IMR-90 (cell line): Measurements from ENCODE around the gene VPS26C. TPM values are rescaled to one million over a fixed set of nuclear protein-coding genes. Genes with fewer than 3 reads are reported as not detected.

ENCODE experiments used
- ATAC-seq: fragments of 200-7000 bp; cut with Tn5 transposase; 2 replicates; pipeline ENCODE4 v1.9.1; 2020; ENCODE audit warnings: low read depth, mild to moderate bottlenecking, moderate library complexity
- BruUV-seq: library from RNA; stranded (reverse); fragments of 400-500 nt; replicated peaks from 2 replicates; lab custom pipeline; 2021; lab: Mats Ljungman, UMichigan
- CTCF ChIA-PET: fragments of 300-600 bp; formaldehyde crosslinking; extraction: SDS; loops from one replicate; lab custom pipeline; 2021; ENCODE audit warnings: antibody characterized with exemption; lab: Yijun Ruan, JAX
- POLR2A ChIA-PET: fragments of 300-600 bp; sonication (Branson Sonifier 250); formaldehyde crosslinking; loops from one replicate; lab custom pipeline; 2022; ENCODE audit warnings: antibody characterized with exemption; ENCODE audit not compliant: unreplicated experiment; lab: Charles Lee
- DNase-seq: peaks from one replicate; pipeline ENCODE4 v3.0.0; 2013
- H2AFZ ChIP-seq: replicated peaks from 2 replicates; pipeline ENCODE3; 2013; ENCODE audit warnings: low read length, mild to moderate bottlenecking; ENCODE audit not compliant: poor library complexity
- H2AK5ac ChIP-seq: 2 replicates; pipeline ENCODE4 v1.6.1; 2013; ENCODE audit warnings: low read depth, low read length, inconsistent platforms
- H2AK9ac ChIP-seq: replicated peaks from 2 replicates; pipeline ENCODE3; 2013; ENCODE audit warnings: mild to moderate bottlenecking, low read depth, low read length, moderate library complexity; ENCODE audit not compliant: poor library complexity
- H2BK120ac ChIP-seq: 2 replicates; pipeline ENCODE4 v1.6.1; 2013; ENCODE audit warnings: low read depth, low read length, inconsistent platforms
- H2BK15ac ChIP-seq: 3 replicates; pipeline ENCODE4 v1.6.1; 2013; ENCODE audit warnings: low read depth, low read length, inconsistent platforms
- H2BK20ac ChIP-seq: 2 replicates; pipeline ENCODE4 v1.6.1; 2013; ENCODE audit warnings: low read depth, mild to moderate bottlenecking, inconsistent platforms, low read length, moderate library complexity
- H2BK5ac ChIP-seq: 2 replicates; pipeline ENCODE4 v1.6.1; 2013; ENCODE audit warnings: mild to moderate bottlenecking, low read depth, low read length, inconsistent platforms; ENCODE audit not compliant: poor library complexity, severe bottlenecking
- H3K14ac ChIP-seq: replicated peaks from 2 replicates; pipeline ENCODE4 v1.6.1; 2013; ENCODE audit warnings: low read depth, low read length, inconsistent platforms
- H3K18ac ChIP-seq: 2 replicates; pipeline ENCODE4 v1.6.1; 2013; ENCODE audit warnings: low read depth, low read length, control low read depth
- H3K23ac ChIP-seq: 2 replicates; pipeline ENCODE4 v1.6.1; 2013; ENCODE audit warnings: low read depth, low read length, inconsistent platforms
- H3K27ac ChIP-seq: 2 replicates; pipeline ENCODE4 v1.5.1; 2013; ENCODE audit warnings: mild to moderate bottlenecking, control low read depth, low read length; ENCODE audit not compliant: insufficient read depth
- H3K27me3 ChIP-seq: 2 replicates; pipeline ENCODE4 v1.6.1; 2013; ENCODE audit warnings: low read length; ENCODE audit not compliant: control insufficient read depth, insufficient read depth
- H3K36me3 ChIP-seq: 2 replicates; pipeline ENCODE4 v1.6.1; 2013; ENCODE audit warnings: low read length, mixed read lengths; ENCODE audit not compliant: control insufficient read depth, insufficient read depth
- H3K4ac ChIP-seq: 2 replicates; pipeline ENCODE4 v1.6.1; 2013; ENCODE audit warnings: low read depth, low read length, inconsistent platforms
- H3K4me1 ChIP-seq: 2 replicates; pipeline ENCODE4 v1.6.1; 2013; ENCODE audit warnings: low read length, mixed read lengths; ENCODE audit not compliant: control insufficient read depth, insufficient read depth
- H3K4me2 ChIP-seq: 2 replicates; pipeline ENCODE4 v1.6.1; 2013; ENCODE audit warnings: low read depth, mild to moderate bottlenecking, control low read depth, low read length, moderate library complexity
- H3K4me3 ChIP-seq: 2 replicates; pipeline ENCODE4 v1.5.1; 2013; ENCODE audit warnings: low read depth, mild to moderate bottlenecking, control low read depth, low read length, moderate library complexity; ENCODE audit not compliant: insufficient read depth
- H3K56ac ChIP-seq: 2 replicates; pipeline ENCODE4 v1.6.1; 2013; ENCODE audit warnings: low read length, inconsistent platforms; ENCODE audit not compliant: insufficient read depth; ENCODE audit errors: extremely low read depth
- H3K79me1 ChIP-seq, 2 experiments: 2 replicates each; pipeline ENCODE4 v1.6.1; 2013; ENCODE audit warnings: low read length in 2 of 2, inconsistent platforms in 1 of 2, low read depth in 1 of 2
- H3K9ac ChIP-seq: 2 replicates; pipeline ENCODE4 v1.6.1; 2013; ENCODE audit warnings: low read depth, low read length, control low read depth
- H3K9me1 ChIP-seq: 2 replicates; pipeline ENCODE4 v1.6.1; 2013; ENCODE audit warnings: low read length, inconsistent platforms; ENCODE audit not compliant: insufficient read depth
- H3K9me3 ChIP-seq: 2 replicates; pipeline ENCODE4 v1.6.1; 2013; ENCODE audit warnings: low read length; ENCODE audit not compliant: control insufficient read depth, insufficient read depth
- H4K20me1 ChIP-seq: 2 replicates; pipeline ENCODE4 v1.6.1; 2013; ENCODE audit warnings: low read length, inconsistent platforms; ENCODE audit not compliant: insufficient read depth
- H4K5ac ChIP-seq: 2 replicates; pipeline ENCODE4 v1.6.1; 2013; ENCODE audit warnings: mild to moderate bottlenecking, low read depth, low read length, control low read depth
- H4K8ac ChIP-seq, 2 experiments: 2 replicates each; pipeline ENCODE4 v1.6.1; 2013; ENCODE audit warnings: low read depth in 2 of 2, low read length in 2 of 2, control low read depth in 1 of 2, inconsistent platforms in 1 of 2
- H4K91ac ChIP-seq: 2 replicates; pipeline ENCODE4 v1.6.1; 2013; ENCODE audit warnings: low read depth, low read length, inconsistent platforms; ENCODE audit not compliant: insufficient read depth
- BHLHE40 ChIP-seq: fragments of 150-350 bp; IDR thresholded peaks from 2 replicates; pipeline ENCODE4 v1.6.1; 2016; ENCODE audit warnings: mild to moderate bottlenecking, low read depth, low read length
- CEBPB ChIP-seq: IDR thresholded peaks from 2 replicates; pipeline ENCODE4 v1.6.1; 2012; ENCODE audit warnings: low read depth, low read length, improper control_type of control experiment
- FOS ChIP-seq: fragments of 150-350 bp; IDR thresholded peaks from 2 replicates; pipeline ENCODE4 v1.6.1; 2016; ENCODE audit warnings: low read depth, low read length
- MAZ ChIP-seq: IDR thresholded peaks from 2 replicates; pipeline ENCODE4 v1.6.1; 2012; ENCODE audit warnings: low read depth, mild to moderate bottlenecking, low read length, improper control_type of control experiment, moderate library complexity, borderline replicate concordance
- MXI1 ChIP-seq: IDR thresholded peaks from 2 replicates; pipeline ENCODE4 v1.6.1; 2012; ENCODE audit warnings: low read depth, mild to moderate bottlenecking, low read length, moderate library complexity, borderline replicate concordance
- NFE2L2 ChIP-seq: fragments of 150-350 bp; IDR thresholded peaks from 2 replicates; pipeline ENCODE4 v1.6.1; 2016; ENCODE audit warnings: low read depth, mild to moderate bottlenecking, low read length
- POLR2A ChIP-seq: IDR thresholded peaks from 2 replicates; pipeline ENCODE4 v1.6.1; 2012; ENCODE audit warnings: mild to moderate bottlenecking, low read depth, low read length
- RAD21 ChIP-seq: IDR thresholded peaks from 2 replicates; pipeline ENCODE4 v1.6.1; 2012; ENCODE audit warnings: low read length, improper control_type of control experiment
- RCOR1 ChIP-seq: IDR thresholded peaks from 2 replicates; pipeline ENCODE4 v1.6.1; 2012; ENCODE audit warnings: mild to moderate bottlenecking, low read length, improper control_type of control experiment; ENCODE audit not compliant: insufficient replicate concordance
- RFX5 ChIP-seq: IDR thresholded peaks from 2 replicates; pipeline ENCODE4 v1.8.0; 2012; ENCODE audit warnings: low read depth, mild to moderate bottlenecking, low read length, moderate library complexity
- SMC3 ChIP-seq: fragments of 150-350 bp; IDR thresholded peaks from 2 replicates; pipeline ENCODE4 v1.6.1; 2016; ENCODE audit warnings: low read depth, mild to moderate bottlenecking, antibody characterized with exemption, low read length, moderate library complexity
- WGBS, 2 experiments: methylation state at CpG; one replicate each; pipeline versions ENCODE4 v1.1.5 to v1.1.7; 2013; ENCODE audit warnings: missing lambda C conversion rate in 2 of 2; ENCODE audit not compliant: insufficient read length in 1 of 2; ENCODE audit errors: extremely low coverage in 2 of 2; 5-methylcytosine and 5-hydroxymethylcytosine counted together
- dilution Hi-C: fragments of 300-500 bp; cut with HindIII; formaldehyde crosslinking; loops from one replicate; pipeline ENCODE4 v1.14.3; 2018; ENCODE audit warnings: low sequenced_read_pairs; ENCODE audit not compliant: unreplicated experiment
- in situ Hi-C: fragments of 300-500 bp; cut with MboI; formaldehyde crosslinking; loops from 3 replicates; pipeline ENCODE4 v1.14.3; 2019; ENCODE audit warnings: low sequenced_read_pairs, inconsistent platforms, mixed read lengths
- intact Hi-C: fragments of 100-400 bp; cut with micrococcal nuclease; formaldehyde crosslinking; loops from 2 replicates; pipeline ENCODE4 v1.10.0; 2022
- polyA plus RNA-seq, 3 experiments: library from polyadenylated mRNA; depleted of rRNA; stranded (reverse); fragments of >200 nt; gene quantifications; 2 replicates each; pipeline ENCODE4 v1.2.3, GENCODE V29; 2012; ENCODE audit warnings: low replicate concordance in 1 of 3
- total RNA-seq: library from RNA; depleted of rRNA; stranded (reverse); fragments of >200 nt; gene quantifications from 2 replicates; pipeline ENCODE4 v1.2.3, GENCODE V29; 2012
- TF ChIP-seq, protein P1 (sequence below): conservative IDR thresholded peaks from 2 replicates; pipeline ENCODE4 v1.5.1; 2012; ENCODE audit warnings: mild to moderate bottlenecking, low read depth, low read length, improper control_type of control experiment
- TF ChIP-seq, protein P2 (sequence below): fragments of 150-350 bp; IDR thresholded peaks from 2 replicates; pipeline ENCODE4 v1.6.1; 2016; ENCODE audit warnings: low read depth, mild to moderate bottlenecking, low read length, moderate library complexity, borderline replicate concordance

The VPS26C gene
- total and polyA plus RNA-seq, 2 of the 4 experiments (the other 2 are of a cell fraction), result 30.0 to 36.6 TPM

DNA sequence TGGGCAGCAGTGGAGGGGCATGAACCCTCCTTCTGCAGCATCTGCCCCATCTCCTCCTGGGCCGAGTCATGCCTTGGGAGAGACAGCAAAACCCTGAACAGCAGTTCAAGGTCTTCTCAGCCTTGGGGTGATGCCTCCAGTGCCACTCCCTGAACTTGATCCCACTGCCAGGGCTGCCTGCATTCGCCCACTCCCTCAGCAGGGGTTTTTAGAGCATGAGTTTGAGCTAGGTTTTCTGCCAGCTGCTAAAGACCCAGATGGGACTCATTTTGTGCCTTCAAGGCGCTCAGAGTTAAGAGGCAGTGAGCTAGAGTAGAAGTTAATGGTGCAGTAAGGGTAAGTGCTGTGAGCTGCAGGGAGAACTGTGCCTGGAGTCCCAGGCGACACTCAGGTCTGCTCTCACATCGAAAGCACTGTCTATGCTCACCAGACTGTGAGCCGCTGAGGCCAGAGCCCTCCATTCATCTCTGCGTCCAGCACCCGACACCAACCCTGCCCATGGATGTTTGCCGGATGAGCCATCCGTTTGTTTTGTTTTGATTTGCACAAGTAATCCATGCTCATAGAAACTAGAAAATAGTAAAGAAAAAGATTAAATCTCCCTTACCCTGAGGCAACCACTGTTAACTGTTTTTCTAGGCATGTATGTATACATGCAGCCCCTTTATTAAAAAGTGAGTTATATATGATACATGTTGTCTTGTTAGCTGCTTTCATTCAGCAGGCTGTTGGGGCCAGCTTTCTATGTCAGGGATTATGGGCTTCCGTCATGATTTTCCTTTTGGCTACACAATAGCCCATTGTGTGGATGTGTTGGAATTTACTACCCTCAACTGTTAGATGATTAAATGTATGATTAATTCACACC lies 67.8 kb downstream of the VPS26C start:
- Histone ChIP-seq H3K4me2 (no peak overlapping the region), H4K91ac (peak overlapping the region; percentile 50; the same call in 1 of the 2 replicates), H2AK9ac (peak overlapping the region; percentile 53), H3K36me3 (peaks cover 51% of the 10 kb centered on the region), H3K18ac (no peak overlapping the region), H2BK20ac (no peak overlapping the region), H3K4me1 (peaks cover 7% of the 10 kb centered on the region), H2AK5ac (peak overlapping the region; percentile 31; the same call in 1 of the 2 replicates), H2BK120ac (peak overlapping the region; percentile 44; the same call in 1 of the 2 replicates), H4K20me1 (peaks cover 9% of the 10 kb centered on the region; the same call in 1 of the 2 replicates), H3K27ac (peak overlapping the region; percentile 8; the same call in 1 of the 2 replicates), H4K8ac (peak overlapping the region in 1 of 2 experiments; percentile 44; a peak in 1 of 4 replicates), H3K56ac (no peak overlapping the region), H3K9me1 (peaks cover 27% of the 10 kb centered on the region), H3K4me3 (no peak overlapping the region), H3K4ac (peak overlapping the region; percentile 68), H3K79me1 (peaks cover 17 to 43% of the 10 kb centered on the region in 2 experiments; a peak in 3 of 4 replicates), H2AFZ (peak overlapping the region; percentile 50), H3K9me3 (no peaks in the 10 kb centered on the region), H2BK15ac (no peak overlapping the region; the same call in 2 of the 3 replicates), H3K23ac (peak overlapping the region; percentile 48), H4K5ac (no peak overlapping the region), H2BK5ac (peak overlapping the region; percentile 21), H3K14ac (peak overlapping the region; percentile 8; the same call in 1 of the 2 replicates), H3K9ac (no peak overlapping the region), H3K27me3 (no peaks in the 10 kb centered on the region)
- BruUV-seq, result no TSS peak
- ChIA-PET CTCF (no interaction called here), POLR2A (interaction anchor here (0.8 kb wide), 1 partner anchor 601 kb away, joined by 3 read pairs; no protein-coding TSS in a partner anchor)
- 83% methylated on average over 2 of the region's 11 CpGs; no CpG with 5 or more reads in 1 of the 2 experiments for WGBS, 2 experiments
- DNase-seq (peak; percentile 78), ATAC-seq (peak; percentile 91)
- dilution Hi-C loops (no loop called here), in situ Hi-C loops (no loop called here), intact Hi-C loops (no loop called here)
- no peak for TF ChIP-seq RCOR1
- 0 out of 2 replicates have a peak, but pooled peaks have one; percentile 22 for TF ChIP-seq FOS
- TF ChIP-seq RAD21, result no peak
- no peak for TF ChIP-seq NFE2L2
- no peak for TF ChIP-seq MAZ
- TF ChIP-seq RFX5, result no peak
- TF ChIP-seq, protein P1, sequence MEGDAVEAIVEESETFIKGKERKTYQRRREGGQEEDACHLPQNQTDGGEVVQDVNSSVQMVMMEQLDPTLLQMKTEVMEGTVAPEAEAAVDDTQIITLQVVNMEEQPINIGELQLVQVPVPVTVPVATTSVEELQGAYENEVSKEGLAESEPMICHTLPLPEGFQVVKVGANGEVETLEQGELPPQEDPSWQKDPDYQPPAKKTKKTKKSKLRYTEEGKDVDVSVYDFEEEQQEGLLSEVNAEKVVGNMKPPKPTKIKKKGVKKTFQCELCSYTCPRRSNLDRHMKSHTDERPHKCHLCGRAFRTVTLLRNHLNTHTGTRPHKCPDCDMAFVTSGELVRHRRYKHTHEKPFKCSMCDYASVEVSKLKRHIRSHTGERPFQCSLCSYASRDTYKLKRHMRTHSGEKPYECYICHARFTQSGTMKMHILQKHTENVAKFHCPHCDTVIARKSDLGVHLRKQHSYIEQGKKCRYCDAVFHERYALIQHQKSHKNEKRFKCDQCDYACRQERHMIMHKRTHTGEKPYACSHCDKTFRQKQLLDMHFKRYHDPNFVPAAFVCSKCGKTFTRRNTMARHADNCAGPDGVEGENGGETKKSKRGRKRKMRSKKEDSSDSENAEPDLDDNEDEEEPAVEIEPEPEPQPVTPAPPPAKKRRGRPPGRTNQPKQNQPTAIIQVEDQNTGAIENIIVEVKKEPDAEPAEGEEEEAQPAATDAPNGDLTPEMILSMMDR, result no peak
- TF ChIP-seq, protein P2, sequence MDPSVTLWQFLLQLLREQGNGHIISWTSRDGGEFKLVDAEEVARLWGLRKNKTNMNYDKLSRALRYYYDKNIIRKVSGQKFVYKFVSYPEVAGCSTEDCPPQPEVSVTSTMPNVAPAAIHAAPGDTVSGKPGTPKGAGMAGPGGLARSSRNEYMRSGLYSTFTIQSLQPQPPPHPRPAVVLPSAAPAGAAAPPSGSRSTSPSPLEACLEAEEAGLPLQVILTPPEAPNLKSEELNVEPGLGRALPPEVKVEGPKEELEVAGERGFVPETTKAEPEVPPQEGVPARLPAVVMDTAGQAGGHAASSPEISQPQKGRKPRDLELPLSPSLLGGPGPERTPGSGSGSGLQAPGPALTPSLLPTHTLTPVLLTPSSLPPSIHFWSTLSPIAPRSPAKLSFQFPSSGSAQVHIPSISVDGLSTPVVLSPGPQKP, result no peak
- TF ChIP-seq POLR2A, result no peak
- TF ChIP-seq MXI1, result no peak
- 0 out of 2 replicates have a peak, but pooled peaks have one; percentile 7 for TF ChIP-seq CEBPB
- peak; percentile 88 for TF ChIP-seq BHLHE40
- no peak for TF ChIP-seq SMC3
